Measurements from ENCODE around the gene CAST.
"Not testable (repeated sequence)": the region's sequence is repeated elsewhere in the genome, so short reads cannot be mapped to it uniquely, and the experiment has no call there.

CAST gene

GRCh38 chr5:96714951-96715451 lies 52.8 kb downstream of the CAST start:
- DNase-seq (ENCODE audit: low read depth) = peak; percentile 74

- DNase-seq (ENCODE audit: low read depth) = no peak
These were observed 53.8 kb downstream of the CAST start for GRCh38 chr5:96716007-96716406.

GRCh38 chr5:96716716-96717115 lies 54.5 kb downstream of the CAST start:
- no peak for DNase-seq (ENCODE audit: low read depth)

- no peak for DNase-seq (ENCODE audit: low read depth)
These were observed 55.7 kb downstream of the CAST start for GRCh38 chr5:96717874-96718273.

GRCh38 chr5:96718635-96719077 lies 56.5 kb downstream of the CAST start:
- DNase-seq (ENCODE audit: low read depth) = no peak

- no peak for DNase-seq (ENCODE audit: low read depth)
These were observed 58.2 kb downstream of the CAST start for GRCh38 chr5:96720408-96720807.

- no peak for DNase-seq (ENCODE audit: low read depth)
These were observed 59.3 kb downstream of the CAST start for GRCh38 chr5:96721351-96721977.

GRCh38 chr5:96725257-96725656 lies 63.1 kb downstream of the CAST start:
- DNase-seq (ENCODE audit: low read depth) = no peak

- DNase-seq (ENCODE audit: low read depth) = no peak
These were observed 64.6 kb downstream of the CAST start for GRCh38 chr5:96726802-96727201.

GRCh38 chr5:96729156-96729555 lies 67.0 kb downstream of the CAST start:
- no peak for DNase-seq (ENCODE audit: low read depth)

- no peak for DNase-seq (ENCODE audit: low read depth)
These were observed 68.4 kb downstream of the CAST start for GRCh38 chr5:96730586-96730985.

GRCh38 chr5:96733771-96734500 lies 71.8 kb downstream of the CAST start:
- DNase-seq (ENCODE audit: low read depth) = no peak

- no peak for DNase-seq (ENCODE audit: low read depth)
These were observed 72.7 kb downstream of the CAST start for GRCh38 chr5:96734871-96735325.

- no peak for DNase-seq (ENCODE audit: low read depth)
These were observed 74.8 kb downstream of the CAST start for GRCh38 chr5:96736937-96737336.

- no peak for DNase-seq (ENCODE audit: low read depth)
These were observed 78.9 kb downstream of the CAST start for GRCh38 chr5:96741106-96741505.

GRCh38 chr5:96741891-96742309 lies 79.7 kb downstream of the CAST start:
- DNase-seq (ENCODE audit: low read depth) = no peak

GRCh38 chr5:96742538-96742937 lies 80.4 kb downstream of the CAST start:
- no peak for DNase-seq (ENCODE audit: low read depth)

GRCh38 chr5:96743065-96743768 lies 81.0 kb downstream of the CAST start:
- DNase-seq (ENCODE audit: low read depth) = no peak

GRCh38 chr5:96743805-96744204 lies 81.6 kb downstream of the CAST start:
- DNase-seq (ENCODE audit: low read depth) = no peak

GRCh38 chr5:96744218-96744617 lies 82.0 kb downstream of the CAST start:
- not testable (repeated sequence) for DNase-seq (ENCODE audit: low read depth)

- DNase-seq (ENCODE audit: low read depth) = no peak
These were observed 82.8 kb downstream of the CAST start for GRCh38 chr5:96745025-96745424.

GRCh38 chr5:96745844-96746531 lies 83.8 kb downstream of the CAST start:
- no peak for DNase-seq (ENCODE audit: low read depth)
